ENCODE results near the gene UBE2L3.
"Not testable (repeated sequence)": the region's sequence is repeated elsewhere in the genome, so short reads cannot be mapped to it uniquely, and the experiment has no call there.

The UBE2L3 gene

DNA sequence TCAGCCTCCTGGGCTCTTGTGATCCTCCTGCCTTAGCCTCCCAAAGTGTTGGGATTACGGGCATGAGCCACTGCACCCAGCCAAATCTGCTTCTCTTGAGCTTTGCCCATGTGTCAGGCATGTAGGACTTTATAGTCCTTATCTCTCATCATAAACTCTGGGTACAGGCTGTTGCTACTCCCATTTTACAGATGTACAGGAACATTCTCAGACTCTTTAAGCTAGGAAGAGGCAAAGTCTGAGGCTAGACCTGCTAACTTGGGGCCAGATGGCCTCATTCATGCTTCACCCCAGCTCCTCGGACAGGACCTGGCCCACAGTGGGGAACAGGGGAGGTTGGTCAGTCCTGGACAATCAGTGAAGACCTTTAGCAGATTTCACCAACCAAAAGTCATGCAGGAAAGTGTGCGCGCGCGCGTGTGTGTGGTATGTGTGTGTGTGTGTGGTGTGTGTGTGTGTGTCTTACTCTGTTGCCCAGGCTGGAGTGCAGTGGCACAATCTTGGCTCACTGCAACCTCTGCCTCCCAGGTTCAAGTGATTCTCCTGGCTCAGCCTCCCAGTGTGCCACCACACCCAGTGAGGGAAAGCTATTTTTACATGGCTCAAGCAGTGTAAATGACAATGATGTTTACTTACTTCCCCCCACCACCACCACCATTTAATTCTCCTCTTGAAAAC, 38.5 kb downstream of the UBE2L3 start:
- no peak for DNase-seq

DNA sequence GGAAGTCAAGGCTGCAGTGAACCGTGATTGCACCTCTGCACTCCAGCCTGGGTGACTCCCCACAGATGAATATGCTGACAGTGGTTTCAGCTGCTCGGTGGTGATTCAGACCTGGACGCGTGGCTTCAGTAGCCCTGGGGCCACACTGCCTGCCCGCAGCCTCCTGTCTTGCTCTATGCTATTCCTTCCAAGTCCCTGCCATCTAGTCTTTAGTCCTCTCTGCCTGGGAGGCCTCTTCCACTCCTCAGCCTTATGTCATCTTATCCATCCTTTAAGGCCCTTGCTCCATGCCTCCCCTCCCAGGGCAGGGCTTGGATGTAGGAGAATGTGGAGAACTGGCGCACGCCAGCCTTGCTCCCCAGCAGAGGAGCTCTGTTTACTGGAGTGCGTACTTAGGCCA, 39.3 kb downstream of the UBE2L3 start:
- DNase-seq = no peak

DNA sequence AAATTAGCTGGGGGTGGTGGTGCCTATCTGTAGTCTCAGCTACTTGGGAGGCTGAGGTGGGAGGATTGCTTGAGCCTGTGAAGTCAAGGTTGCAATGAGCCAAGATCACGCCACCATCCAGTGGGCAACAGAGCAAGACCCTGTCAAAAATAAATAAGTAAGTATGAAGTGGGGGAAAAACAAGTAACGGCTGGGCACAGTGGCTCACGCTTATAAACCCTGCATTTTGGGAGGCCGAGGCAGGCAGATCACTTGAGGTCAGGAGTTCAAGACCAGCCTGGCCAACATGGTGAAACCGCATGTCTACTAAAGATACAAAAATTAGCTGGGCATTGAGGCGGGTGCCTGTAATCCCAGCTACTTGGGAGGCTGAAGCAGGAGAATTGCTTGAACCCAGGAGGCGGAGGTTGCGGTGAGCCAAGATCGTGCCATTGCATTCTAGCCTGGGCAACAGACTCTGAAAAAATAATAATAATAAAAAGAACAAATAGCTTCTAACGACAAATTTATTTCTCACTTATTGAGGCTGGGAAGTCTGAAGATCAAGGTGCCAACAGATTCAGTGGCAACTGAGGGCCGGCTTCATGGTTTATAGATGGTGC, 42.1 kb downstream of the UBE2L3 start:
- DNase-seq = not testable (repeated sequence)

DNA sequence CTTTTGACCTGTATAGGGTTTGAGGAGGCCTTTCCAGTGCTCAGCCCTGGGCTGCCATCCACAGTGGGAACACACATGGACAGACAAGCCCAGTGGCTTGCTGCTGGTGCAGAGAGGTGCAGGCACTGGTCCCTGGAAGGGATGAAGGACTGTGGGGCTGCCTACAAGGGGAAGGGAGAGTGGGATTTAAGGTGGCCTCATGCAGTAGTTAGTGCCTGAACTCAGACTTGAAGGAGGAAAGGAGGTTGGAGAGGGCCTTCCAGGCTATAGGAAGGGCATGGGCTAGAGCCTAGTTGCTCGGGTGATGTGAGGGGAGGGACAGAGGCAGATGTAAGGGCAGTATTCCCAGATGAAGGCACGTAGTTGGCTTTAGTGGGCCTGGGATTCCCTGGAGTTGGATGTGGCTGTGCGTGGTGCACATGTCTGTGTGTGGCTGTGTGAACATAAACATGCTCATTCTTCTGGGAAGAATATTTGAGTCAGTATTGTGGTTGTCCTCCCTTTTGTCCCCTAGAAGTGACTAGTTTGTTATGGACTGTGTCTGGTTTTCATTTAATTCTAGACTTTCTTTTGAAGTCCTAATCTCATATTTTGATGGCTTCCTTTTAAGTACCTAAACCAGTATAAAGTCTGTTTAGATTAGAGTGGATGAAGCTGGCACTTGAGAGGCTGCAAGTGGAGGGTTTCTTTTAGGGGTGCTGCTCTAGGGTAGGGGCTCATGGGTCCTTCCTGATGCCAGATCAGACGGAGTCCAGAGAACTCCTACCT, 43.9 kb downstream of the UBE2L3 start:
- DNase-seq = no peak

DNA sequence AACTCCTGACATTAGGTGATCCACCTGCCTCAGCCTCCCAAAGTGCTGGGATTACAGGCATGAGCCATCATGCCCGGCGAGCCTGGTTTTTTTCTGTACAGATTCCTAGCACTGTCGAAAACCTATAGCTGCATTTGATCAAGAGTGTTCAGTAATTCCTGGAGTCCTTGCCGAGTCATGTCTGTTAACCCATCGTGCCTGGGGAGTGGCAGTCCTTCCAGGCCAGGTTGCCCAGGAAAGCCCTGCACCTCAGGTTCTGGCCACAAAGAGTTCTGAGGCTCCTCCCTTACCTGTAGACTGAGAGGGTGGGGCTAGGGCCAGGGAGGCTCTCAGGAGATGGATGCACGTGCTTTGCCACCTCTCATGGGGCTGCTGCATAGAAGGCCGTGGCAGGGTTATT, 45.3 kb downstream of the UBE2L3 start:
- no peak for DNase-seq

DNA sequence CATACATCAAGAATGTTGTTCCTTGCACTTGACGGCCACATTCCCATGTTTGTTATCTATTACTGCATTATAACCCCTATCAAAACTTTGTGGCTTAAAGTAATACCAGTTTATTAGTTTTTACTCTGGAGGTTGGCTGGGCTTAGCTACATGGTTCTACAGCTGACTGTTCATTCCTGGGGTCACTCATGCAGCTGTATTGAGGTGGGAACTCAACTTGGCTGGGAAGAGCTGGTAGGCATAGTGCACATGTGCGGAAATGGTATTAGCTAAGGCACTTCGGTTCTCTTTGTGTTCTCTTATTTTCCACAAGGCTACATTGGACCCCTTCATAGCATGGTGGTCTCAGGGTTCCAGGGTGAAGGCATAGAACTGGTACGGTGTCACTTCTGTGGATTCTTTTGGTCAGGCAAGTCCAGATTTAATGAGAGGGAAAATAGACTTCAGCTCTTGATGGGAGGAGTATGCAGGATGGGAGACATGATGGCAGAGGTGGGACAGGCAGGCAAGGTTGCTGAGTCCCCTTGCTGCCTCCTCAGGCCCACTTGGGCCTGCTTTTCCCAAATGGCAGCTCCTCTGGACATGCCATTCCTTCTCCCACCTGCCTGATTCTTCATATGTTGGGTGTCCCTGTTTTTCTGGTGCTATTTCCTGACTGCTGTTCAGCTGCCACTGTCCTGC, 46.2 kb downstream of the UBE2L3 start:
- no peak for DNase-seq

DNA sequence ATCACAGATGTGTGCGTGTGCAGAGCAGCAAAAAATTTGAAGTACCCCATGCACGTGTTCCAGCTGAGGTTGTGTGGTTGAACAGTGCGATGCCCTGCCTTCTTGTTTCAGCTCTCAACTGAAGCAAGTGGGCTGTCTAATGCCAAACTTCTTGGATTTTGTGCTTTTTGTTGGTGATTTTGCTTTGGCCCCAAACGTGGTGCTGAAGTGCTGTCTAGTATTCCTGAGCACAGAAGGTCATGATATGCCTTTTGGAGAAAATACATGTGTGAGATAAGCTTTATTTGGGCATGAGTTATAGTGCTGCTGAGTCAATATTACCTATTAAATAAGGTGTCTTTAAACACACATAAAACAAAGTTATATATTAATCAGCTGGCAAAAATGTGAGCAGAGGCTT, 48.2 kb downstream of the UBE2L3 start:
- no peak for DNase-seq

DNA sequence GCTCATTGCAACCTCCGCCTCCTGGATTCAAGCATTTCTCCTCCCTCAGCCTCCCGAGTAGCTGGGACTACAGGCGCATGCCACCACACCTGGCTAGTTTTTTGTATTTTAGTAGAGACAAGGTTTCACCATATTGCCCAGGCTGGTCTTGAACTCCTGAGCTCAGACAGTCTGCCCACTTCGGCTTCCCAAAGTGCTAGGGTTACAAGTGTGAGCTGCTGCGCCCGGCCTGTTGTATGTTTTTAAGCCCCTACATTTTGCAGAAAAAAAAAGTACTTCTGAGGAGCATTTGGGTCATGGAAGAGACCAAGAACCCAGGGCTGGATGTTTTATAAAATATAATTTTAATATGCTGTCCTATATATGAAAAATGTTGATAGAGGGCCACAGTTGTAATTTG, 49.8 kb downstream of the UBE2L3 start:
- DNase-seq = not testable (repeated sequence)

DNA sequence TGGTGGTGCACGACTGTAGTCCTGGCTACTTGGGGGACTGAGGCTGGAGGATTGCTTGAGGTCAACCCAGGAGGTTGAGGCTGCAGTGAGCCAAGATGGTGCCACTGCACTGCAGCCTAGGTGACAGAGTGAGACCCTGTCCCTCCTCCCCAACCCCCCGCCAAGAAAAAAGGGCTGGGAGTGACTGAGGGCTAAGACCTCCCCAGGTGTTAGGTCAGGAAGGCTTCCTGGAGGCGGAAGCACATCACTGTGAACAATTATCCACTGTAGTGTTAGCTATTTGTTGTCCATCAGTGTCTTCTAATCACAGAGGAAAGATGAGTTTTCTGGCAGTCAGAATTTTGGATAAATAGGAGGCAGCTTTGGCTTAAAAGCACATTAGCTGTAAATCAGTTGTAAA, 53.5 kb downstream of the UBE2L3 start:
- no peak for DNase-seq

DNA sequence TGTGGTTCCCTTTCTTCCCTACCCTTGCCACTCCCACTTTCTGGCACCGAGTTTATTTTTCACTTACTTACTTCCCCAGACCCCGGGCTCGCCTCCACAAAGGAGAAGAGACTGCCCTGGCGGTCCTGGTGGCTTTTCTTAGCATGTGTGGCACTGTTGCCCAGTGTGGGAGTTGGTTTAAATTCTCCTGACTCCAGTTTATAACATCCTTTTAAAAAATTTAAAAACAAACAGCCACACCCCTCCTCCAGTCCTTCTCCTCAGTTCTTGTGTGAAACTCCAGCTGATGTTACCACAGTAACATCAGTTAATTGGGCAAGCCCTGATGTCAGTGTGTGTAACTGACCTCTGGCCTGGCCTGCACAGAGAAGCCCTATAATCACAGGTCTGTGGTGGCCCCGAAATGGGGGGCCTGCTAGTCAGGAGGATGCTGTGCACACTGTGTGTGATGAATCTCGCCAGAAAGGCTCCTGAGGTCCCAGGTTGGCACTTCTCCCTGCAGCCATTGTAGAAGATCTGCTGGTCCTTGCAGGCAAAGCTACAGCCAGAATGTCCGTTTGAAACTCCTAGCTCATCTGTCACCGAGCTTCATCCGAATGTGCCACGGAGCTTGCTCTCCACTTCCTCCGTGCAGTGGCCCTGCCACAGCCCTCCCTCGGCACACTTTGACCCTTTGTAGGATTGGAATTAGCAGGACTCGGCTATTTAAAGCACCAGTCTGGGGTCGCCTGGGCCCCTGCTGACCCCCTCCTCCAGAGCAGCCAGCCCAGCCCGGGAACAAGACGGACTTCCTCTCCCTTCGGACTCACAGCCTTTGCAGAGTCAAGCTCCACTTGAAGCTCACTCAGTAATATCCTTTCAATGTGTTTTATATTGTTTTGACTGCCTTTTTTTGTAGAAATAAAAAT, 54.8 kb downstream of the UBE2L3 start:
- DNase-seq = no peak

DNA sequence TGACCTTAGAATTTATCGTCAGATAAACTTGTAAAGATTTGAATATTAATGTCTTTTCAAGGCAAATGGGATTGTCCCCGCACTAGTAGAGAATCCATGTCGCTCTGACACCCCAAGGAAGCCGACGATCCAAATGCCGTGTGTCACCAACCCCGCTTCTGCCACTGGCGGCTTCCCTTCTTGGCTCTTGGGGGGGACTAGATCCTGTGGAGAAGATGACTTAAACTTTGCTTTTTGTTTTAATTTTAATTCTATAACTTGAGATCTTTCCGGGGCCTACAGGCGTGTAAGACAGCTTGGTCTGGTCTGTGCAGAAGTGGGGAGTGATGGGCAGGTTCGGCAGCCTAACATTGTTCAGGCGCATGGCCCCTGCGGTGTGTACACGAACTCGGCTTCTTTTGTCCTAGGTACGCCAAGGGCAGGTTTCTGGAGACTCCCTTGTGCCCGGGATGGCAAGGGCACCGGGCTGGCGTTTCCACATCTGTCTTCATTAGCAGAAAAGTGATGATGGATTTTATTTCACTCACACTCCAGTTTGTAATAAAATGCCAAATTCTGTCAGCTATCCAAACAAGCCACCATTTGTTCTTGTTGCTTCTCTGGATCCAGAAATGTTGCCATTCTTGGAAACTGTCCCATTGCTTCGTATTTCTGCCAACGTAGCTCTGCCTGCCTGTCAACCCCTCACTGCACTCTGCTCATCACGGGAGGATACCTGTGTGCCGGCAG, 55.6 kb downstream of the UBE2L3 start:
- no peak for DNase-seq

DNA sequence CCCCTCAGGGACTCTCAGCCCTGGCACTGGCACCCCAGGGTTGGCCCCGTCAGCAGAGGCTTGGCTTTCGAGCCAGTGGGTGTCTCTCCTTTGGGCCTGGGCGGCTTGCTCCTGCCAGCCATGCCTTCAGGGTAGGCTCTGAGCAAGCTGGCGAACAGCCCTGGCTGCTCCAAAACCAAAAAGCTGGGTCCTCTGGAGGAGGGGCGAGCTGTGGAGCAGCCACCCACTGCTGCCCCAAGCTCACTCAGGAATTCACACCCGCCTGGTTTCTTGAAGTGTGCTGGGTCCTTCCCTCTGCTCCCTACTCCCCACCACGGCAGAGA, 56.1 kb downstream of the UBE2L3 start:
- DNase-seq = no peak

DNA sequence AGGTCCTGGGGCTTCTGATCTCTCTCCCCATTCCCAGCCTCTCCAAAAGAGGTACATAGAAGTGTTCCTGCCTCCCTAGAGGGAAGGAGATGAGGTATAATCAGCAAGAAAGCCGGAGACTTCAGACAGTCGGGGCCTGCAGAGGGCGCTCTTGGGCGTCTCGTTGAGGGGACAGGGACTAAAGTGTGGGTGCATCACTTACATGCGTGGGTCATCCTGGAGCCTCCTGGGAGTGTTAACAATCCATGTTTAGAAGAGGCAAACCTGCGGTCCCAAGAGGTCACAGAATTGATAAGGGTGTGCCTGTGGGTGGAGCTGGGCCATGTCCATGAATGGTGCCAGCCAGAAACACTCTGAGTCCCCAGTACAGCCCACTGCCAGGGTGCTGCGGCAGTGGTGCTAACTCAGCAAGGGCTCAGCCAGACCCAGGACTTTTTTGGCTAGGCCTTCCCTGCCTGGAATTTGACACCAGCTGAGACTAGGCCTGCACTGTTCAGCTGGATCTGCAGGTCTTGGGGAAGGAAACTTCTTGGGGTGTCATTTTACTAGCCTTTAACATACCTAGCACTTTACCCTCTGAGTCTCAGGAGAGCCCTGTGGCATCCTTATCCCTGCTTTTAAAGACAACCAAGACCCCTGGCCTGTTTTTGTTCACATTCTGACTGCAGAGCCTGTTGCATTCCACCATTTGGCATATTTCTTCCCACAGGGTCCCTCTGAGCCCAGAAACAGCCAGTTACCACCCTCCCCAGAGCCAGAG, 56.8 kb downstream of the UBE2L3 start:
- DNase-seq = no peak

DNA sequence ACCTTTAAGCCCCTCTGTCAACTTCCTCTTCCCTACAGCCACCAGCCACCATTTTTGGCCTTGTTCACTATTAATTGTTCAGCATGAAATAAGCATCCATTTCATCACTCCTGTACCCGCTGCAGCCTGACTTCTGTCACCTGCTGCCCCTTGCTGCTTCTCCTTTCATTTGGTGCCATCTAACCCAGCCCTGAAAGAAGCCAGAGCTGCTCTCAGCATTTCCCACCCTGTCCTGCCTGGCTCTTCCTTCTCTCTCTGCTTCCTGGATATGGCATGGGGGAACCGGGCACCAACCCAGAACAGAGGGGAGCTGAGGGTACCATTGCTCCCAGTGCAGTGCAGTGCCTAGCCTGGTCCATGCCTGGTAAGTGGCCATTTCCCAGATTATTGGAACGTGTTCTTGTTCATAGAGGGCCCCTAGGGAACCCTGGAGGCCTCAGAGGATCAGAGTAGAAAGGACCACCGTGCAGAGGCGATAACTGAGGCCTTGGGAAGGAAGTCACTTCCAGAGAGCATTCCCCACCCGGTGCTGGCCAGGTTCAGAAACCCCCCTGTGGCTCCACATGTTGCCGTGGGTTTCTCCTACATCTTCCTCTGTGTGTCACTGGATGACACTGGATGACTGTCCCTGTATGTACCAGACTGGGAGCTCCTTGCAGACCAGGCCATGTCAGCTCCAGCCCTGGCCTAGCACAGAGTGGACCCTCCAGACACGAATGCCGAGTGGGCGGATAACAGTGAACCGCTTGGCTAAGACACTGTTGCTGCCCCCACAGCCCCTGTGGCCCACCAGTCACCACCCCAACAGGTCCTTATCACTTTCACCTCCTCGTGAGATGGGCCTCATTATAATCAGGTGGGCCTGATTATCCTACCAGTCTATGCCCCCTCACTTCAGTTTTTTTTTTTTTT, 57.6 kb downstream of the UBE2L3 start:
- DNase-seq = no peak

DNA sequence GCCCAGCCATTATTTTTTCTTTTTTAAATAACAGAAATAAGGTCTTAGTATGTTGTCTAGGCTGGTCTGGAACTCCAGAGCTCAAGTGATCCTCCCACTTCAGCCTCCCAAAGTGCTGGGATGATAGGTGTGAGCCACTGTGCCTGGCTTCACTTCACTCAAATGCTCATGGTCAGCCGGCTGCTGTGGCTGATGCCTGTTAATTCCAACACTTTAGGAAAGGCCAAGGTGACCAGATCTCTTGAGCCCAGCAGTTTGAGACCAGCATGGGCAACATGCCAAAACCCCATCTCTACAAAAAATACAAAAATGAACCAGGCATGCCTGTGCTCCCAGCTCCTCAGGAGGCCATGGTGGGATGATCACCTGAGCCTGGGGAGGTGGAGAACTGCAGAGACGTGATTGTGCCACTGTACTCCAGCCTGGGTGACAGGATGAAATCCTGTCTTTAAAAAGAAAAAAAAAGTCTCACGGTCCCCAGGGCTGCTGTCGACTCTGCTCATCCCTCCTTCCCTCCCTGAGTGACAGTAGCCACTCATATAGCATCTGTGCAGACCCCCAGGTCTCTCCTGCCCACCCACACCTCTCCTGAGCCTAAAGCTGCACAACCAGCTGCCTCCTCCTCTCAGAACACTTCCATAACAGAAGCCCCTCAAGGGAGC, 58.7 kb downstream of the UBE2L3 start:
- no peak for DNase-seq

DNA sequence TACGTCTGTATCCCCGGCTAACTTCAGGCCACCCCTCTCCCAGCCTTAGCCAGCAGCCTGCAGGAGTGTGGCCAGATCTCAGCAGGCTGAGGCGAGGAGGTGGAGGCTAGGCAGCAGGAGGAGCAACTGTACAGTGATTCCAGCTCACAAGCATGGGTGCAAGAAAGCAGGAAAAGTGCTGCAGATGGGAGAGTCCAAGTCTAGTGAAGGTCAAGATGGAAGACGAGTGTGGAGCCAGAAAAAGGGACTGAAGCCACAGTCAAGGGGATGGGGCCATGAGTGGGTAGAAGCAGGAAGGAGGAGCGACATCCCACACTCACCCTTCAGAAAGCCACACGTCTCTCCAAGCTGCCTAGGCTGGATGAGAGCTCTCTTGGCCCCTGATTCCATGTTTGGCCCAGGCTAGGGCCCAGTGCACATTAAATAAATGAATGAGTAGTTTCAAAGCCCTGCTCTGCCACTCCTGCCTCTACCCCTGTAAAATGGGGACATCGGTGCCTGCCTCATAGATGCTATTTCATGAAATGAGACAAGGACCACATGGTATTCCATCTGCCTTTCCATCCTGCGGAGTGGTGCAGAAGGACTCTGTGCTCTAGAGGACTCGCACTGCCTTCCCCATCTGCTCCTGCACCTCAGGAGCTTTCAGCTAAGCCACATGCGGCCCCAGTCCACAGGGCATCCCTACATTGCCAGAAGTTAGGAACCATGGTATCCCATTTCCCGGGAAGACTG, 59.4 kb downstream of the UBE2L3 start:
- no peak for DNase-seq

DNA sequence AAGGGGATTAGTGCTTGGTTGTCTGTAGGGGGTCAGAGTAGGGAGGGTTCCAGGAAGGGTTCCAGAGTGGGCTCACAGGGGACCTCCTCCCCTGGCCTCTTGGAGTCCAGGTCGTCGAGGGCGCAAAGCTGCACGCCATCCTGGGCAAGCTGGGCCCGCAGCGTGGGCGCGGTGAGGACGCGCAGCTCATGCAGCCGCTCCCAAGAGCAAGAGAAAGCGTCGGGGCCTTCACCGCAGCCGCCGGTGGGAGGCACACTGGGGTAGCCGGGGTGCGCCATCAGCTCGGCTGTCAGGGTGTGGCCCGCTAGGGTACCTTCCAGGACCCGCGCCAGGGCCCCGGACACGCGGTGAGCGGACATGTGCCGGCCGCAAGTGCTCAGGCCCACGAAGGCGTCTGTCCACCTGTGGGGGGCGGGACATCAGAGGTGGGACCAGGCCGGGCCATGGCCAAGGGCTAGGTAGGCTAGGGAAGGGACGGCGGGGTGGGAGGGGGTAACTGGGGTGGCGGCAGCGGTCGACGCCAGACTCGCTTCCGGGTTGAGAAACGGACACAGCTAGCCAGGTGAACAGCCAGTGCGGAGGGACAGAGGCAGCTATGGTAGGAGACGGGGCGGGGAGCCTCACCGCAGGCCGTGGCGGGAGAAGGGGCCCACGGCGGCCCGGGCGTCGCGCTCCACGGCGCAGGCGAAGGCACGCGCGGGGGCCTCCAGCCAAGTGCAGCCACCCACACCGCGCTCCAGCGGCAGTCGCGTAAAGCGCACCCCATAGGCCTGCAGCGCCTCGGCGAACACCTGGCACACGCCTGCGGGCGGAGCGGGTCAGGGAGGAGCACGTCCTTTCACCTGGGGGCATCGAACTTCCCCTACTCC, 61.1 kb downstream of the UBE2L3 start:
- DNase-seq = no peak

Measured in NCI-H2029 (cell line).